ENCODE data around the gene GMDS.
A peak's percentile ranks its signal among the peaks of the same experiment; 100 is the strongest.

GMDS gene

GRCh38 chr6:1606780-1607515, 638.5 kb downstream of the GMDS start:
- peak overlapping the region; percentile 38 for H3K4me3 Mint-ChIP-seq
- H3K4me1 Mint-ChIP-seq (ENCODE audit: low read depth) = peaks cover 18% of the 10 kb centered on the region
- peaks cover 70% of the 10 kb centered on the region for H3K27me3 Mint-ChIP-seq (ENCODE audit: low read depth)
- H3K27ac Mint-ChIP-seq = peak overlapping the region; percentile 74
- H3K9me3 Mint-ChIP-seq = no peaks in the 10 kb centered on the region
- H3K36me3 Mint-ChIP-seq (ENCODE audit: low read depth) = peaks cover 2% of the 10 kb centered on the region

DNA sequence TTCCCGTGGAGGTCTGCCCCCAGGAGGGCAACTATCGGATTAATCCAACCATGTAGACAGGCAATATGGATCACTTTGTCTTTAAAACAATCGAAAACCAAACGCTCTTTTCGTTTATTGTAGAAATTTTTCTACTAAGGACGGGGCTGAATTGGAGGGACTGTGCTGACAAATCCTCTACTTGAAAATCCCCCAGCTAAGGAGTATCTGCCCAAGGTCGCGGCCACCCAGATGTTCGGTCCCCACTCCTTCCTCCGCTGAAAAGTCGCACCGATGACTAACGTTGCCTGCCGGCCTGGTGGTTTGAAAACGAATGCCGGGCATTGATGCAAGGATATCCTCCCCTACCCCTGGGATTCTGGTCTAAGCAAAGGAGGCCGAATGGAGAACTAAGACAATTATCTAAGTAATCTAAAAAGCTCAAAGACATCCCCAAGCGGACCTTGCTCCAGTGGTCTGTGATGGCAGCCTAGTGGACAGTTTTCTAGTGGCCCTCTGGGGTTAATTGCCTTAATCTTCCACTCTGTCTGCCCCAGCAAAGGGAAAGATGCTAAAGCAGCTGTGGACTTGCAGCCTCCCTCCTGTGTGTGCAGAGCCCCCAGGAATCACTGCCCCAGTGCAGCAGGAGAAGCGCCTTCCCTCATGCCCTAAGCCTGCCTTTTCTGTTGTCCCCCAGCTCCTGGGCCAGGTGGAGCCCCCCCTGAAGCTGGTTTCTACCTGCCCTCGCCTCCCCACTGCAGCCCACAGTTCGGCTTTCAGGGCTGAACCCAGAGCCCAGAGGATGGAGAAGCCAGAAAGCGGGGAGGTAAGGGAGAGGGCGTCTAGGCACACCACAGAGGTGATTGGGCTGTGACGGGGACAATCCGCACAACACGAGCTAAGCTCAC, 639.3 kb downstream of the GMDS start:
- peaks cover 72% of the 10 kb centered on the region for H3K27me3 Mint-ChIP-seq (ENCODE audit: low read depth)
- H3K9me3 Mint-ChIP-seq = no peaks in the 10 kb centered on the region
- H3K4me3 Mint-ChIP-seq = no peak overlapping the region
- H3K36me3 Mint-ChIP-seq (ENCODE audit: low read depth) = peaks cover 1% of the 10 kb centered on the region
- H3K4me1 Mint-ChIP-seq (ENCODE audit: low read depth) = peaks cover 17% of the 10 kb centered on the region
- peak overlapping the region; percentile 9 for H3K27ac Mint-ChIP-seq

GRCh38 chr6:1605004-1605892, 640.2 kb downstream of the GMDS start:
- Mint-ChIP-seq H3K27ac (peak overlapping the region; percentile 42), H3K36me3 (ENCODE audit: low read depth) (peaks cover 1% of the 10 kb centered on the region), H3K4me1 (ENCODE audit: low read depth) (peaks cover 15% of the 10 kb centered on the region), H3K27me3 (ENCODE audit: low read depth) (peaks cover 76% of the 10 kb centered on the region), H3K9me3 (no peaks in the 10 kb centered on the region), H3K4me3 (peak overlapping the region; percentile 7)

- H3K4me3 Mint-ChIP-seq = no peak overlapping the region
- peaks cover 1% of the 10 kb centered on the region for H3K36me3 Mint-ChIP-seq (ENCODE audit: low read depth)
- no peak overlapping the region for H3K27ac Mint-ChIP-seq
- no peaks in the 10 kb centered on the region for H3K9me3 Mint-ChIP-seq
- H3K27me3 Mint-ChIP-seq (ENCODE audit: low read depth) = peaks cover 84% of the 10 kb centered on the region
- peaks cover 15% of the 10 kb centered on the region for H3K4me1 Mint-ChIP-seq (ENCODE audit: low read depth)
These were observed 641.0 kb downstream of the GMDS start for GRCh38 chr6:1604158-1605003.

DNA sequence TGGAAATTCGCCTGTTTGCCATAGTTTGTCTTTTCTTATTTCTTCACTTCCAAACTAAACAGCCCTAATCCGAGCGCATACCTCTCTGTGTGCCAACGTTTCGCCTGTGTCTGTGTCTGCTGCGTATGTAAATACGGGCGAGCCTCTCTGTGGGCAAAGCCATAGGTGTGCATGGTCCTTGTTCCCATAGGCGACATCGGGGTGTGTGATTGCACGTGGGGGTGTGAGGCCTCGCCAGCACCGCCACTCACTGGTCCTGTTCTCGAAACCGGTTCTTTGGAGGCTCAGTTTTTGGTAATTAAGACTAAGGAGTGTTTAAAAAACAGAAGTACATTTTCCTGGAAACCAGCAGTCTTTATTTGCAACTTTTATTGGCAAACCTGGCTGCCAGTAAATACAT, 641.7 kb downstream of the GMDS start:
- no peaks in the 10 kb centered on the region for H3K9me3 Mint-ChIP-seq
- H3K27ac Mint-ChIP-seq = no peak overlapping the region
- peaks cover 1% of the 10 kb centered on the region for H3K36me3 Mint-ChIP-seq (ENCODE audit: low read depth)
- H3K27me3 Mint-ChIP-seq (ENCODE audit: low read depth) = peaks cover 80% of the 10 kb centered on the region
- H3K4me3 Mint-ChIP-seq = no peak overlapping the region
- peaks cover 12% of the 10 kb centered on the region for H3K4me1 Mint-ChIP-seq (ENCODE audit: low read depth)

- Mint-ChIP-seq H3K4me3 (no peak overlapping the region), H3K27me3 (ENCODE audit: low read depth) (peaks cover 80% of the 10 kb centered on the region)
These were observed 643.2 kb downstream of the GMDS start for GRCh38 chr6:1602049-1602713.

GRCh38 chr6:1601158-1602048, 644.0 kb downstream of the GMDS start:
- Mint-ChIP-seq H3K9me3 (no peaks in the 10 kb centered on the region), H3K36me3 (ENCODE audit: low read depth) (peaks cover 1% of the 10 kb centered on the region), H3K4me1 (ENCODE audit: low read depth) (peaks cover 2% of the 10 kb centered on the region), H3K27me3 (ENCODE audit: low read depth) (peaks cover 80% of the 10 kb centered on the region), H3K4me3 (no peak overlapping the region), H3K27ac (no peak overlapping the region)

More at GRCh38 chr6:1602049-1602713, 643.2 kb downstream of the GMDS start:
- Mint-ChIP-seq H3K36me3 (ENCODE audit: low read depth) (peaks cover 1% of the 10 kb centered on the region), H3K9me3 (no peaks in the 10 kb centered on the region), H3K4me1 (ENCODE audit: low read depth) (peaks cover 2% of the 10 kb centered on the region), H3K27ac (no peak overlapping the region)

DNA sequence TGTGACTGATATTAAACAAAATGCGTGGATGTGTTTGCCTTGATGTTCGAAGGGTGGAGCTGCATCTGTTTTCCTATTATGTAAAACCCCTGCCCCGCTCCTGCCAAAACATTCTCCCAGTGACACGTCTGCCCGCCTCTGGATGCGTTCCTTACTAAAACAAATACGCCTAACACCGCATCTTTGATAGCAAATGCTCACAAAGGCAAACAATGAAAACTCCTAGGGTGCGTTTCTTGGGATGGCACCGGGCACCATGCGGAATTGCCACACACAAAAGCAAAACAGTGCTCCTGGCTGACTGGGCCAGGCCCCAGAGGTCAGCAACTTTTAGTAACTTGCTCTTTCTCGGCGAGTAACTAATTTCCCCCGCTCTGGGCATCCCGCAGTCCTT, 644.6 kb downstream of the GMDS start:
- Mint-ChIP-seq H3K4me3 (no peak overlapping the region), H3K9me3 (no peaks in the 10 kb centered on the region), H3K27me3 (ENCODE audit: low read depth) (peaks cover 79% of the 10 kb centered on the region), H3K36me3 (ENCODE audit: low read depth) (no peaks in the 10 kb centered on the region), H3K4me1 (ENCODE audit: low read depth) (peaks cover 3% of the 10 kb centered on the region), H3K27ac (no peak overlapping the region)

- no peak overlapping the region for H3K4me3 Mint-ChIP-seq
- H3K27ac Mint-ChIP-seq = no peak overlapping the region
- H3K9me3 Mint-ChIP-seq = no peaks in the 10 kb centered on the region
- peaks cover 3% of the 10 kb centered on the region for H3K4me1 Mint-ChIP-seq (ENCODE audit: low read depth)
- H3K27me3 Mint-ChIP-seq (ENCODE audit: low read depth) = peaks cover 73% of the 10 kb centered on the region
- no peaks in the 10 kb centered on the region for H3K36me3 Mint-ChIP-seq (ENCODE audit: low read depth)
These were observed 645.2 kb downstream of the GMDS start for GRCh38 chr6:1600063-1600763.

DNA sequence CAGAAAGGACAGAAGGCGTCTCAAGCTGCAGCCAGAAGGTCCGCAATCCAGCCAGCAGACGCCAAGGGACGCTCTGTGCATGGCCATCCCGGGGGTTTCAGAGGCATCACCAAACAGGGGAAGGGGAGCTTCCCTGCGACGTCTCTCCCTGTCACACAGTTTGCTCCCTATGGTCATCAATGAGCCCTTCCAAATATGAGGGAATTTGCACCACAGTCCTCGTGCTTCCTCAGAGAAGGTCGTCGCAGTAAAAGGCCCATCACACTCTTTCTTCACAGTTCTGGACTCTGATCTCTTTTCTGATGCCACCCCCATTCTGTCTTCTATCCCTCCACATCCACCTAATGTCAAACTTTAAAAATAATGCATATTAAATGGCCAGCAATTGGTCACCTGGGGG, 645.9 kb downstream of the GMDS start:
- H3K4me1 Mint-ChIP-seq (ENCODE audit: low read depth) = peaks cover 3% of the 10 kb centered on the region
- no peak overlapping the region for H3K4me3 Mint-ChIP-seq
- peaks cover 73% of the 10 kb centered on the region for H3K27me3 Mint-ChIP-seq (ENCODE audit: low read depth)
- no peaks in the 10 kb centered on the region for H3K36me3 Mint-ChIP-seq (ENCODE audit: low read depth)
- no peaks in the 10 kb centered on the region for H3K9me3 Mint-ChIP-seq
- no peak overlapping the region for H3K27ac Mint-ChIP-seq

- Mint-ChIP-seq H3K27me3 (ENCODE audit: low read depth) (peaks cover 70% of the 10 kb centered on the region), H3K4me1 (ENCODE audit: low read depth) (peaks cover 3% of the 10 kb centered on the region), H3K36me3 (ENCODE audit: low read depth) (no peaks in the 10 kb centered on the region), H3K9me3 (no peaks in the 10 kb centered on the region), H3K4me3 (no peak overlapping the region), H3K27ac (no peak overlapping the region)
These were observed 646.5 kb downstream of the GMDS start for GRCh38 chr6:1598886-1599285.

DNA sequence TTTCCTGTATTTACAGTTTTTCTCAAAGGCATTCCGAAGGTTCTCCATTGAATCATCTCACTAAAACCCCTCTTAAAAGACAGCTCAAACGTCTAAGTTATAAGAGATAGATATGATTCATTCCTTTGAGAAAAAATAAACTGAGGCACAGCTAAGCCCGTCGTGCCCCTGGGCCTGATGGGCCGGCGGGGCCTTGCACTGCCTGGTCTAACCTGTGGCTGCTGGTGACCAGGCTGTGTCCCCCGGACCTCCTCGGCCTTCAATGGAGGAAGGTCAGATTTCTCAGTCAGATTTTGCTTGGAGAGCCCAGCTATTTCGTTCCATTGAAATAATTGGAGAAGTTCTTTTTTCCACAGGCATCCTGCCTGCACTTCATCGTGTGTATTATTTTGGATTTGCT, 647.0 kb downstream of the GMDS start:
- Mint-ChIP-seq H3K9me3 (no peaks in the 10 kb centered on the region), H3K27me3 (ENCODE audit: low read depth) (peaks cover 66% of the 10 kb centered on the region), H3K4me3 (no peak overlapping the region), H3K27ac (no peak overlapping the region), H3K36me3 (ENCODE audit: low read depth) (no peaks in the 10 kb centered on the region), H3K4me1 (ENCODE audit: low read depth) (peaks cover 3% of the 10 kb centered on the region)
